NT2/D1 (cell line): Measurements from ENCODE around the gene FAM110A.
A peak's percentile ranks its signal among the peaks of the same experiment; 100 is the strongest.
"Not testable (repeated sequence)": the region's sequence is repeated elsewhere in the genome, so short reads cannot be mapped to it uniquely, and the experiment has no call there.

Experiments
- DNase-seq: peaks from one replicate; pipeline ENCODE4 v3.0.0-alpha.2; 2011; ENCODE audit warnings: low read depth, low spot score
- H3K27me3 ChIP-seq: 2 replicates; pipeline ENCODE4 v1.6.0; 2011; ENCODE audit warnings: mild to moderate bottlenecking; ENCODE audit not compliant: insufficient read length, insufficient read depth
- H3K36me3 ChIP-seq: 2 replicates; pipeline ENCODE4 v1.6.1; 2011; ENCODE audit warnings: mild to moderate bottlenecking, low read length, mixed read lengths; ENCODE audit not compliant: insufficient read depth, insufficient read length
- H3K4me1 ChIP-seq: 2 replicates; pipeline ENCODE4 v1.5.1; 2011; ENCODE audit not compliant: insufficient read depth, insufficient read length
- H3K4me3 ChIP-seq: 2 replicates; pipeline ENCODE4 v1.5.1; 2011; ENCODE audit warnings: low read depth; ENCODE audit not compliant: insufficient read length
- H3K9ac ChIP-seq: 2 replicates; pipeline ENCODE4 v1.6.0; 2011; ENCODE audit warnings: low read depth; ENCODE audit not compliant: insufficient read length
- H3K9me3 ChIP-seq: 2 replicates; pipeline ENCODE4 v1.5.1; 2011; ENCODE audit warnings: mild to moderate bottlenecking, low read length; ENCODE audit not compliant: insufficient read depth
- SUZ12 ChIP-seq: IDR thresholded peaks from 2 replicates; pipeline ENCODE4 v1.6.1; 2011; ENCODE audit not compliant: insufficient read length, insufficient read depth; ENCODE audit errors: extremely low read depth
- YY1 ChIP-seq: IDR thresholded peaks from 2 replicates; pipeline ENCODE4 v1.6.1; 2011; ENCODE audit not compliant: insufficient read length, insufficient read depth
- ZNF274 ChIP-seq: IDR thresholded peaks from 2 replicates; pipeline ENCODE4 v1.6.1; 2011; ENCODE audit warnings: mild to moderate bottlenecking, low read depth, low read length

Gene FAM110A

DNA sequence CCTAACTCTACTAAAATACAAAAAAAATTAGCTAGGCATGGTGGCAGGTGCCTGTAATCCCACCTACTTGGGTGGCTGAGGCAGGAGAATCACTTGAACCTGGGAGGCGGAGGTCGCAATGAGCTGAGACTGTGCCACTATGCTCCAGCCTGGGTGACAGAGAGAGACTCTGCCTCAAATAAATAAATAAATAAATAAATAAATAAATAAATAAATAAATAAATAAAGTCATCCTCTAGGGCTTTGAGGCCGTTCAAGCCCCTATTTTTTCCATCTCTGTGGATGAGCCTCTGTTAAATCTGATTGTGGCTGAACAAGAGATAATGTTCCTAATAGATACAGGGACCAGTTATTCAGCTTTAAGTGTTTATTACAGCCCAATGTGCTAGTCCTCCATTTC lies 31.8 kb upstream of the FAM110A start:
- H3K27me3 ChIP-seq, result no peaks in the 10 kb centered on the region
- DNase-seq, result no peak
- H3K36me3 ChIP-seq, result no peaks in the 10 kb centered on the region
- no peaks in the 10 kb centered on the region for H3K4me1 ChIP-seq
- TF ChIP-seq YY1, result no peak
- TF ChIP-seq SUZ12, result no peak
- TF ChIP-seq ZNF274, result no peak
- no peak overlapping the region for H3K9ac ChIP-seq
- H3K4me3 ChIP-seq, result no peak overlapping the region
- H3K9me3 ChIP-seq, result peaks cover 30% of the 10 kb centered on the region

DNA sequence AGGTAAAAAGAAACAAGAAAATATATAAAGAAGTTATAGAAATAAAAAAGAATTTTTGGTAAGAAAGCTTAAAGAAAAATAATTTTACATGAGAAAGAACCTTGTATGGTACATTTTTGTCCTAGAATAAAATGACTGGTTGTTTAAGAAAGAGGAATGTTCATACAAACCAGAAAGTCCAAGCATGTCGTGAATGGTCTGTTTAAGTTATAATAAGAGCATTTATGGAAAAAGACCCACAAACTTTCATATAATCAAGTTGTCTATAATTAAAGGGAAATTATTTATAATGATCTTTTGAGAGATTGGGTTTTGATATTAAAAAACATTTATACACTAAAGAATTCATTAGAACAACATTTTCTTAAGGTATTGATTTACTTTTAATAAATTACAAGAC lies 27.8 kb upstream of the FAM110A start:
- Histone ChIP-seq H3K27me3 (no peaks in the 10 kb centered on the region), H3K4me3 (no peak overlapping the region), H3K36me3 (no peaks in the 10 kb centered on the region), H3K4me1 (no peaks in the 10 kb centered on the region), H3K9ac (no peak overlapping the region), H3K9me3 (peaks cover 47% of the 10 kb centered on the region)
- DNase-seq, result peak; percentile 39
- TF ChIP-seq ZNF274, result no peak
- no peak for TF ChIP-seq SUZ12
- no peak for TF ChIP-seq YY1

DNA sequence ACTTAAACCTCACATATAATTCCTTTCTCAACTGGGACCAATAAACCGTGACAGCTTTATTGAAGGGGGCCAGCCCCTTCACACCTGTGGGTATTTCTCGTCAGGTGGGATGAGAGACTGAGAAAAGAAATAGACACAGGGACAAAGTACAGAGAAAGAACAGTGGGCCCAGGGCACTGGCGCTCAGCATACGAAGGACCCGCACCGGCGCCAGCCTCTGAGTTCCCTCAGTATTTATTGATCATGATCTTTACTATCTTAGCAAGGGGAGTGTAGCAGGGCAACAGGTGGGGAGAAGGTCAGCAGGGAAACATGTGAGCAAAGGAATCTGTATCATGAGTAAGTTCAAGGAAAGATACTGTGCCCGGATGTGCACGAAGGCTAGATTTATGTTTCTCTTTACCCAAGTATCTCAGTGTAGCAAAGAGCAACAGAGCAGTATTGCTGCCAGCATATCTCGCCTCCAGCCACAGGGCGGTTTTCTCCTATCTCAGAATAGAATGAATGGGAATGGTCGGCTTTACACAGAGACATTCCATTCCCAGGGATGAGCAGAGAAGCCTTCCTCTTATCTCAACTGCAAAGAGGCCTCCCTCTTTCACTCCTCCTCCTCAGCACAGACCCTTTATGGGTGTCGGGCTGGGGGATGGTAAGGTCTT lies 21.6 kb upstream of the FAM110A start:
- H3K27me3 ChIP-seq, H3K4me1 ChIP-seq, DNase-seq, H3K9ac ChIP-seq, H3K4me3 ChIP-seq, H3K36me3 ChIP-seq: not testable (repeated sequence)
- peaks cover 15% of the 10 kb centered on the region for H3K9me3 ChIP-seq

DNA sequence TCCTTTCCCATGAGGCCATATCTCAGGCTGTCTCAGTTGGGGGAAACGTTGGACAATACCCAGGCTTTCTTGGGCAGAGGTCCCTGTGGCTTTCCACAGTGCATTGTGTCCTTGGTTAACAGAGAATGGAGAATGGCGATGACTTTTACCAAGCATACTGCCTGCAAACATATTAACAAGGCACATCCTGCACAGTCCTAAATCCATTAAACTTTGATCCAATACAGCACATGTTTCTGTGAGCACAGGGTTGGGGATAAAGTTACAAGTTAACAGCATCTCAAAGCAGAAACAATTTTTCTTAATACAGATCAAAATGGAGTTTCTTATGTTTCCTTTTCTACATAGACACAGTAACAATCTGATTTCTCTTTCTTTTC lies 21.1 kb upstream of the FAM110A start:
- H3K9ac ChIP-seq, H3K27me3 ChIP-seq, DNase-seq, H3K4me3 ChIP-seq, H3K36me3 ChIP-seq, H3K4me1 ChIP-seq: not testable (repeated sequence)
- H3K9me3 ChIP-seq, result peaks cover 13% of the 10 kb centered on the region

DNA sequence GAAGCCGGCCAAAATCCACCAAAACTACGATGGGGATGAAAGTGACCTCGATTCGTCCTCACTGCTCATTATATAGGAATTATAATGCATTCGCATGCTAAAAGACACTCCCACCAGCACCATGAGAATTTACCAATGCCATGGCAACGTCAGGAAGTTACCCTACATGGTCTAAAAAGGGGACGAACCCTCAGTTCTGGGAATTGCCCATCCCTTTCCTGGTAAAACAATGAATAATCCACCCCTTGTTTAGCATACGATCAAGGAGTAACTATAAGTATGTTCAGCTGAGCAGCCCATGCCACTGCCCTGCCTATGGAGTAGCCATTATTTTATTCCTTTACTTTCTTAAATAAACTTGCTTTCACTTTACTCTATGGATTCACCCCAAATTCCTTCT lies 20.1 kb upstream of the FAM110A start:
- H3K4me1 ChIP-seq, result peaks cover 2% of the 10 kb centered on the region
- H3K9me3 ChIP-seq, result peaks cover 7% of the 10 kb centered on the region
- no peak for DNase-seq
- TF ChIP-seq ZNF274 (no peak), YY1 (no peak), SUZ12 (no peak)
- no peak overlapping the region for H3K9ac ChIP-seq
- H3K4me3 ChIP-seq, result no peak overlapping the region
- no peaks in the 10 kb centered on the region for H3K27me3 ChIP-seq
- H3K36me3 ChIP-seq, result no peaks in the 10 kb centered on the region

DNA sequence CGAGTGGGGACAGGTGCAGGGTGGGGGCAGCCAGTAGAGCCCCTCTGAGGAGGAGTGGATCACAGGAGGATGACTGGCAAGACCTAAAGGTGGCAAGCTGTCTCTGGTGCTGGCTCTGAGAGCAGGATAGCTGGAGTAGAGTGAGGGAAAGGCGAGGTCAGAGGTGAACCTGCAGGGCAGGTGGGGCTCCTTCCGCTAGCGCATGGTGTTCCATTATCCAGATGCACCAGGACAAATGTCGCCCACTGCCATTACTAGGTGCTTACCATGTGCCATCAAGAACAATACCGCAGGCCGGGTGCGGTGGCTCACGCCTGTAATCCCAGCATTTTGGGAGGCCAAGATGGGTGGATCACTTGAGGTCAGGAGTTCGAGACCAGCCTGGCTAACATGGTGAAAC lies 18.3 kb upstream of the FAM110A start:
- Histone ChIP-seq H3K4me1 (peaks cover 2% of the 10 kb centered on the region), H3K9me3 (no peaks in the 10 kb centered on the region), H3K4me3 (no peak overlapping the region), H3K27me3 (no peaks in the 10 kb centered on the region), H3K9ac (no peak overlapping the region), H3K36me3 (no peaks in the 10 kb centered on the region)
- TF ChIP-seq SUZ12, result no peak
- no peak for TF ChIP-seq ZNF274
- TF ChIP-seq YY1, result no peak
- DNase-seq, result no peak

DNA sequence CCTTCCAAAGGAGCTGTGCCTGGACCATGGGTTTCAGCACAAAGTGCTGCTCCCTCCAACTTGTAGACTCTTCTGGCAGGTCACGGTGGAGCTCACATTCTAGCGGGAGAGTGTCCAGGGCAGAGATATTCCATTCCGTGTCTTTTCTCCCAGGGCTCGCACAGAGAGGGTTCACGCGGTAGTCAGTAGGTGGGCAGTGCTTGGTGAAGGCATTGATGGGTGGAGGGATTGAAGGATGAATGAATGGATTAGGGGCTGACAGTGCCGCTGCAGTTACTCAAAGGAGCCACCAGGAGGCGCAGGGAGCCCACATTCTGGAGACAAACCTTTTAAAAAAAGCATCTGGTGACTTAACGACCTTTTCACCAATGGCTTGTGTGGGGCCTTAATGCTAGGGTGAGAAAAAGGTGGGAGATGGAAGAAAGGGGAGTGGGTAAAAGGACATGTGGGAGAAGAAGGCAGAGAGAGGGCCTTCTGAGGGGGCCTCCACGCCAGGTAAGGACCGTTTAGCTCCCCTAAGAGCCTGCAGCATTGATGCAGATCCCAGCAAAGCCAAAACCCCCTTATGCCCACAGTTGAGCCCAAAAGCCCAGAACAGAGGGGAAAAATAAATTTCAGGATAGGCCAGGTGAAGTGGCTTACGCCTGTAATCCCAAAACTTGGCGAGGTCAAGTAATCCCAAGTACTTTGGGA lies 17.5 kb upstream of the FAM110A start:
- no peak for TF ChIP-seq SUZ12
- TF ChIP-seq ZNF274, result no peak
- TF ChIP-seq YY1, result no peak
- Histone ChIP-seq H3K36me3 (no peaks in the 10 kb centered on the region), H3K4me3 (no peak overlapping the region), H3K9ac (no peak overlapping the region), H3K4me1 (peaks cover 2% of the 10 kb centered on the region), H3K9me3 (no peaks in the 10 kb centered on the region), H3K27me3 (no peaks in the 10 kb centered on the region)
- DNase-seq, result peak; percentile 71

DNA sequence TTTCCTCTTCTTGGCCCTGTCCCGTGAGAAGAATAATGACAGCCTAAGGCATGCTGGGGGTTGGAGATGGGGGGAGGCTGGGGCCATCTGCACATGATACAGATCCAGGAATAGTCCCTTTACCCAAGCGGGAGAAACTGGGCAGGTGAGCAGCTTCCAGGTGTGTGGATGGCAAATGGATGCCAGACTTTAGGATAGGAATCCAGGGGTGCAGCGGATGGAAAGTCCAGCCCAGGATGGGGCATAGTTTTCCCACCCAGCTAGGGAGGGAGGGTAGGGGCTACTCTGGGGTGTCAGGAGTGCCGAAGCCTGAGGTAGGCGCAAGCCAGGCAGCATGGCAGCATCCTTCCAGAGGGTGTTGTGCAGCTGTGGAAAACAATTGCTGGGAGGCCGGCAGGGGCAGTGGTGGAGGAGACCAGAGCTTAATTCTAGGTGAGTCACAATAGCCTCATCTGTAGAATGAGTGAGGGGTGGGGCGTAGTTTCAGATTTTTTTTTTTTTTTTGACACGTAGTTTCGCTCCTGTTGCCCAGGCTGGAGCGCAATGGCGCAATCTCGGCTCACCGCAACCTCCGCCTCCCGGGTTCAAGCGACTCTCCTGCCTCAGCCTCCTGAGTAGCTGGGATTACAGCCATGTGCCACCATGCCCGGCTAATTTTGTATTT lies 15.4 kb upstream of the FAM110A start:
- Histone ChIP-seq H3K4me1 (peaks cover 5% of the 10 kb centered on the region), H3K9ac (no peak overlapping the region), H3K36me3 (no peaks in the 10 kb centered on the region), H3K27me3 (no peaks in the 10 kb centered on the region), H3K4me3 (no peak overlapping the region), H3K9me3 (no peaks in the 10 kb centered on the region)
- DNase-seq, result no peak
- TF ChIP-seq SUZ12 (no peak), YY1 (no peak), ZNF274 (no peak)
